HepG2 (cell line): Measurements from ENCODE around the gene WTAP. TPM values are rescaled to one million over a fixed set of nuclear protein-coding genes. Genes with fewer than 3 reads are reported as not detected.

Experiments
- ARNT ChIP-seq: fragments of 450-650 bp; IDR thresholded peaks from 2 replicates; pipeline ENCODE4 v1.6.1; 2017
- CENPT ChIP-seq: sonication (generic); formaldehyde crosslinking; IDR thresholded peaks from 2 replicates; pipeline ENCODE4 v1.8.0; 2022; ENCODE audit warnings: low read depth, mild to moderate bottlenecking, moderate library complexity, missing genetic modification reagents
- HOXD1 ChIP-seq: sonication (generic); formaldehyde crosslinking; IDR thresholded peaks from 2 replicates; pipeline ENCODE4 v1.5.0; 2020; ENCODE audit warnings: missing genetic modification reagents
- ISL2 ChIP-seq: sonication (generic); formaldehyde crosslinking; IDR thresholded peaks from 2 replicates; pipeline ENCODE4 v1.5.0; 2020; ENCODE audit warnings: missing genetic modification reagents
- KDM6A ChIP-seq: IDR thresholded peaks from 2 replicates; pipeline ENCODE4 v1.6.1; 2016; ENCODE audit warnings: low read depth
- KMT2B ChIP-seq: IDR thresholded peaks from 2 replicates; pipeline ENCODE4 v1.6.1; 2016; ENCODE audit warnings: missing genetic modification reagents, missing compliant biosample characterization
- POLR2AphosphoS2 ChIP-seq: IDR thresholded peaks from 2 replicates; pipeline ENCODE4 v1.6.1; 2011; ENCODE audit warnings: low read depth, low read length, improper control_type of control experiment
- RBAK ChIP-seq: sonication (generic); formaldehyde crosslinking; IDR thresholded peaks from 2 replicates; pipeline ENCODE4 v1.5.1; 2020; ENCODE audit warnings: mild to moderate bottlenecking, missing genetic modification reagents
- SALL2 ChIP-seq: sonication (generic); formaldehyde crosslinking; IDR thresholded peaks from 2 replicates; pipeline ENCODE4 v1.8.1; 2023; ENCODE audit warnings: mild to moderate bottlenecking, missing genetic modification reagents, inconsistent platforms
- SIN3A ChIP-seq: IDR thresholded peaks from 2 replicates; pipeline ENCODE4 v1.6.1; 2011; ENCODE audit warnings: low read depth, mild to moderate bottlenecking, control low read depth, low read length, borderline replicate concordance
- SMARCE1 ChIP-seq: fragments of 450-650 bp; IDR thresholded peaks from 2 replicates; pipeline ENCODE4 v1.6.1; 2017; ENCODE audit warnings: borderline replicate concordance
- TOPORS ChIP-seq: sonication (generic); formaldehyde crosslinking; IDR thresholded peaks from 2 replicates; pipeline ENCODE4 v1.8.0; 2023; ENCODE audit warnings: mild to moderate bottlenecking, missing genetic modification reagents
- YEATS4 ChIP-seq: sonication (generic); formaldehyde crosslinking; IDR thresholded peaks from 2 replicates; pipeline ENCODE4 v1.4.0; 2020; ENCODE audit warnings: missing genetic modification reagents, borderline replicate concordance
- ZFP82 ChIP-seq: sonication (generic); formaldehyde crosslinking; IDR thresholded peaks from 2 replicates; pipeline ENCODE4 v1.5.1; 2020; ENCODE audit warnings: mild to moderate bottlenecking, missing genetic modification reagents, borderline replicate concordance
- ZIK1 ChIP-seq: sonication (generic); formaldehyde crosslinking; IDR thresholded peaks from 2 replicates; pipeline ENCODE4 v1.5.0; 2020; ENCODE audit warnings: mild to moderate bottlenecking, low read depth, missing genetic modification reagents, borderline replicate concordance
- ZMAT3 ChIP-seq: sonication (generic); formaldehyde crosslinking; conservative IDR thresholded peaks from 2 replicates; pipeline ENCODE4 v1.7.0; 2021; ENCODE audit warnings: missing genetic modification reagents
- ZNF33A ChIP-seq: sonication (generic); formaldehyde crosslinking; IDR thresholded peaks from 2 replicates; pipeline ENCODE4 v1.5.1; 2020; ENCODE audit warnings: missing genetic modification reagents, mild to moderate bottlenecking, moderate library complexity, borderline replicate concordance
- ZSCAN30 ChIP-seq: sonication (generic); formaldehyde crosslinking; IDR thresholded peaks from 2 replicates; pipeline ENCODE4 v1.5.0; 2020; ENCODE audit warnings: mild to moderate bottlenecking, missing genetic modification reagents
- polyA plus RNA-seq, 8 experiments: library from polyadenylated mRNA; depleted of rRNA in 3 of 8; stranded (reverse) in 7 of 8; unstranded in 1 of 8; fragments of >200 nt; fragmentation: Illumina TruSeq in 4 of 8; extraction: Trizol in 4 of 8; gene quantifications; 2 replicates each; pipeline versions ENCODE4 v1.2.1 to v1.2.3, GENCODE V29; 2011 to 2016; ENCODE audit warnings: low read depth in 4 of 8, missing spikeins in 1 of 8, mixed read lengths in 1 of 8; ENCODE audit not compliant: insufficient read depth in 1 of 8
- total RNA-seq, 5 experiments: library from RNA; depleted of rRNA; stranded (reverse); fragments of >200 nt; fragmentation: Illumina TruSeq; extraction: Trizol; gene quantifications; 2 replicates each; pipeline ENCODE4 v1.2.3, GENCODE V29; 2016; ENCODE audit warnings: low read depth in 1 of 5
- TF ChIP-seq, protein P1 (sequence below): sonication (generic); formaldehyde crosslinking; IDR thresholded peaks from 2 replicates; pipeline ENCODE4 v1.4.0; 2020; ENCODE audit warnings: missing genetic modification reagents
- TF ChIP-seq, protein P2 (sequence below): IDR thresholded peaks from 2 replicates; pipeline ENCODE4 v1.6.1; 2016; ENCODE audit warnings: control low read depth
- TF ChIP-seq, protein P3 (sequence below): IDR thresholded peaks from 2 replicates; pipeline ENCODE4 v1.6.1; 2012; ENCODE audit warnings: low read depth, low read length, improper control_type of control experiment
- TF ChIP-seq, protein P4 (sequence below): sonication (generic); formaldehyde crosslinking; IDR thresholded peaks from 2 replicates; pipeline ENCODE4 v1.5.0; 2020; ENCODE audit warnings: mild to moderate bottlenecking, missing genetic modification reagents
- TF ChIP-seq, protein P5 (sequence below): IDR thresholded peaks from 2 replicates; pipeline ENCODE4 v1.6.1; 2016; ENCODE audit warnings: low read depth, borderline replicate concordance

WTAP gene
- total and polyA plus RNA-seq, 2 of the 13 experiments (the other 11 are each of a cell fraction or from before 2014, with no cell fraction given) = 31.6 to 167 TPM

DNA sequence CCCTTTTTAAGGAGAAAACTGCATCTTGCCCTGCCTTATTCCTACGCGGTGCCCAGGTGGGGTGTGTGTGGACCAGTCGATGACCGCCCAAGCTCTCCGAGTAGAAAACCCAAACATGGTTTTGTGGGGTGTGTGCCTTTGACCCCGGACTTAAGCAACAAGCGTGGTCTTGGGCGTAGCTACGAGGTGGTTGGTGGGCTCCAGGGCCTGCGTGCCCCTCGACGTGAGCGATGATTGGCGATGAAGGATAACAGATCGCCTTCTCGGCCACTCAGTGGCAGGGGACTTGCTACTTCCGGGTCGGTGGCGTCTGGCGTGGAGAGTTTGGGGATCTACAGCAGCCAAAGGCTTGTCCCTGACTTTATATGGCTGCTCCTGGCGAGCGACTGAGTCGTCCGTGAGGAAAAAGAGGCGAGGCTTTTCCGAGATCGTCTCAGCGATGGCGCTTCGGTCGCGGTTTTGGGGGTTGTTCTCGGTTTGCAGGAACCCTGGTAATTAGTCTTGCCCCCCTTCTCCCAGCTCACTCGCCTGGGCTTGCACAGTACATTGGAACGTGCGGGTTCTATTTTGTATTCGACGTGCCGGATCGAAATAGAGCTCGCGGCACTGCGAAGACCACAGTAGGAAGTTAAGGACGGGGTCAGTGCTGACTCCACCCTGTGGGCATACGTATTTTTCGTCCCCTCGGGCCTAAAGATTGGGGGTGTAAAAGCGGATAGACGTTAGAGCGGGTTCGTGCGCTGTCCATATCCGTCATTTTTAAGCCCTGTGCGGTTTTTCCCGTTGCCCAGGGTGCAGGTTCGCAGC lies 63.0 kb downstream of the WTAP start, which contains the start of gene MRPL18 (continued):
- TF ChIP-seq HOXD1 (CRISPR knock-in tag) = peak; percentile 50; the same call in 1 of the 2 replicates
- 0 out of 2 replicates have a peak, but pooled peaks have one; percentile 5 for TF ChIP-seq KDM6A (CRISPR knock-in tag)
- peak; percentile 58; the same call in 1 of the 2 replicates for TF ChIP-seq KMT2B
- peak; percentile 87; the same call in 1 of the 2 replicates for TF ChIP-seq SIN3A
- no peak for TF ChIP-seq POLR2AphosphoS2
- TF ChIP-seq RBAK (CRISPR knock-in tag) = no peak
- TF ChIP-seq ZFP82 = peak; percentile 97; the same call in 1 of the 2 replicates
- TF ChIP-seq, protein P1, sequence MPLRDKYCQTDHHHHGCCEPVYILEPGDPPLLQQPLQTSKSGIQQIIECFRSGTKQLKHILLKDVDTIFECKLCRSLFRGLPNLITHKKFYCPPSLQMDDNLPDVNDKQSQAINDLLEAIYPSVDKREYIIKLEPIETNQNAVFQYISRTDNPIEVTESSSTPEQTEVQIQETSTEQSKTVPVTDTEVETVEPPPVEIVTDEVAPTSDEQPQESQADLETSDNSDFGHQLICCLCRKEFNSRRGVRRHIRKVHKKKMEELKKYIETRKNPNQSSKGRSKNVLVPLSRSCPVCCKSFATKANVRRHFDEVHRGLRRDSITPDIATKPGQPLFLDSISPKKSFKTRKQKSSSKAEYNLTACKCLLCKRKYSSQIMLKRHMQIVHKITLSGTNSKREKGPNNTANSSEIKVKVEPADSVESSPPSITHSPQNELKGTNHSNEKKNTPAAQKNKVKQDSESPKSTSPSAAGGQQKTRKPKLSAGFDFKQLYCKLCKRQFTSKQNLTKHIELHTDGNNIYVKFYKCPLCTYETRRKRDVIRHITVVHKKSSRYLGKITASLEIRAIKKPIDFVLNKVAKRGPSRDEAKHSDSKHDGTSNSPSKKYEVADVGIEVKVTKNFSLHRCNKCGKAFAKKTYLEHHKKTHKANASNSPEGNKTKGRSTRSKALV (CRISPR knock-in tag) = no peak; the same call in 1 of the 2 replicates
- TF ChIP-seq CENPT = no peak
- TF ChIP-seq TOPORS (CRISPR knock-in tag) = 0 out of 2 replicates have a peak, but pooled peaks have one; percentile 6
- peak; percentile 64; the same call in 1 of the 2 replicates for TF ChIP-seq SALL2 (CRISPR knock-in tag)
- peak; percentile 86; the same call in 1 of the 2 replicates for TF ChIP-seq ZNF33A (CRISPR knock-in tag)
- no peak for TF ChIP-seq ZMAT3
- no peak for TF ChIP-seq SMARCE1
- no peak for TF ChIP-seq ARNT
- peak; percentile 4; the same call in 1 of the 2 replicates for TF ChIP-seq ZSCAN30 (CRISPR knock-in tag)
- TF ChIP-seq, protein P2, sequence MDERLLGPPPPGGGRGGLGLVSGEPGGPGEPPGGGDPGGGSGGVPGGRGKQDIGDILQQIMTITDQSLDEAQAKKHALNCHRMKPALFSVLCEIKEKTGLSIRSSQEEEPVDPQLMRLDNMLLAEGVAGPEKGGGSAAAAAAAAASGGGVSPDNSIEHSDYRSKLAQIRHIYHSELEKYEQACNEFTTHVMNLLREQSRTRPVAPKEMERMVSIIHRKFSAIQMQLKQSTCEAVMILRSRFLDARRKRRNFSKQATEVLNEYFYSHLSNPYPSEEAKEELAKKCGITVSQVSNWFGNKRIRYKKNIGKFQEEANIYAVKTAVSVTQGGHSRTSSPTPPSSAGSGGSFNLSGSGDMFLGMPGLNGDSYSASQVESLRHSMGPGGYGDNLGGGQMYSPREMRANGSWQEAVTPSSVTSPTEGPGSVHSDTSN (CRISPR knock-in tag) = peak; percentile 96
- TF ChIP-seq, protein P3, sequence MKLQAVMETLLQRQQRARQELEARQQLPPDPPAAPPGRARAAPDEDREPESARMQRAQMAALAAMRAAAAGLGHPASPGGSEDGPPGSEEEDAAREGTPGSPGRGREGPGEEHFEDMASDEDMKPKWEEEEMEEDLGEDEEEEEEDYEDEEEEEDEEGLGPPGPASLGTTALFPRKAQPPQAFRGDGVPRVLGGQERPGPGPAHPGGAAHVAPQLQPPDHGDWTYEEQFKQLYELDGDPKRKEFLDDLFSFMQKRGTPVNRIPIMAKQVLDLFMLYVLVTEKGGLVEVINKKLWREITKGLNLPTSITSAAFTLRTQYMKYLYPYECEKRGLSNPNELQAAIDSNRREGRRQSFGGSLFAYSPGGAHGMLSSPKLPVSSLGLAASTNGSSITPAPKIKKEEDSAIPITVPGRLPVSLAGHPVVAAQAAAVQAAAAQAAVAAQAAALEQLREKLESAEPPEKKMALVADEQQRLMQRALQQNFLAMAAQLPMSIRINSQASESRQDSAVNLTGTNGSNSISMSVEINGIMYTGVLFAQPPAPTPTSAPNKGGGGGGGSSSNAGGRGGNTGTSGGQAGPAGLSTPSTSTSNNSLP = peak; percentile 8; the same call in 1 of the 2 replicates
- TF ChIP-seq, protein P4, sequence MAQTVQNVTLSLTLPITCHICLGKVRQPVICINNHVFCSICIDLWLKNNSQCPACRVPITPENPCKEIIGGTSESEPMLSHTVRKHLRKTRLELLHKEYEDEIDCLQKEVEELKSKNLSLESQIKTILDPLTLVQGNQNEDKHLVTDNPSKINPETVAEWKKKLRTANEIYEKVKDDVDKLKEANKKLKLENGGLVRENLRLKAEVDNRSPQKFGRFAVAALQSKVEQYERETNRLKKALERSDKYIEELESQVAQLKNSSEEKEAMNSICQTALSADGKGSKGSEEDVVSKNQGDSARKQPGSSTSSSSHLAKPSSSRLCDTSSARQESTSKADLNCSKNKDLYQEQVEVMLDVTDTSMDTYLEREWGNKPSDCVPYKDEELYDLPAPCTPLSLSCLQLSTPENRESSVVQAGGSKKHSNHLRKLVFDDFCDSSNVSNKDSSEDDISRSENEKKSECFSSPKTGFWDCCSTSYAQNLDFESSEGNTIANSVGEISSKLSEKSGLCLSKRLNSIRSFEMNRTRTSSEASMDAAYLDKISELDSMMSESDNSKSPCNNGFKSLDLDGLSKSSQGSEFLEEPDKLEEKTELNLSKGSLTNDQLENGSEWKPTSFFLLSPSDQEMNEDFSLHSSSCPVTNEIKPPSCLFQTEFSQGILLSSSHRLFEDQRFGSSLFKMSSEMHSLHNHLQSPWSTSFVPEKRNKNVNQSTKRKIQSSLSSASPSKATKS (CRISPR knock-in tag) = no peak
- TF ChIP-seq, protein P5, sequence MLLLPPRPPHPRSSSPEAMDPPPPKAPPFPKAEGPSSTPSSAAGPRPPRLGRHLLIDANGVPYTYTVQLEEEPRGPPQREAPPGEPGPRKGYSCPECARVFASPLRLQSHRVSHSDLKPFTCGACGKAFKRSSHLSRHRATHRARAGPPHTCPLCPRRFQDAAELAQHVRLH = no peak
- no peak; the same call in 1 of the 2 replicates for TF ChIP-seq ZIK1 (CRISPR knock-in tag)
- peak; percentile 54 for TF ChIP-seq YEATS4
- TF ChIP-seq ISL2 (CRISPR knock-in tag) = no peak
